Heart left ventricle (tissue), 13 donors: Measurements from ENCODE around the gene KIF1A.

Experiments used
- CTCF ChIP-seq, 12 donors: fragments of 200-600 bp; sonication (generic) in 4 of 12; IDR thresholded peaks; one replicate each; pipeline versions ENCODE4 v1.5.0 to v1.8.0; 2018 to 2022; ENCODE audit warnings: antibody characterized with exemption in 12 of 12, mild to moderate bottlenecking in 5 of 12
- POLR2A ChIP-seq, 2 donors: fragments of 450-650 bp; IDR thresholded peaks; one replicate each; pipeline ENCODE4 v1.6.1; 2017; ENCODE audit warnings: antibody characterized with exemption in 2 of 2, mild to moderate bottlenecking in 2 of 2, moderate library complexity in 2 of 2
- donor health status: ischemic (EF 13 %, LVEDD 7.1; RV severe dilation, severe dysfunction).
- donor health status: DM: no; HTN: yes; CAD: no.
- donor health status: DM: no; HTN: no; CAD: no.
- donor health status: ischemic (EF 25% LVEDD 6.9; RV normal size, moderate dysfunction).
- donor health status: ischemic (EF 25% LVEDD 5.7; RV mildly dilated, moderate dysfunction).
- donor health status: ischemic (EF 35%, LVEDD 5.7; RV mildly dilated, moderate dysfunction).
- donor health status: nonischemic (EF 11% LVEDD 7.7; RV severe dilation, severe dysfunction).
- donor health status: DM: yes; HTN: yes; CAD: no.
- donor health status: PGD.
- donor health status: ischemic (EF 29% LVEDD 5.4; RV normal size, mild dysfunction).
- donor health status: nonischemic (EF 23%, LVEDD 6.1; RV moderate dilation, normal function).

- TF ChIP-seq CTCF (IDR thresholded peaks at IDR 0.05) (no peak), POLR2A (IDR thresholded peaks at IDR 0.05) (no peak)
Observed at GRCh38 chr2:240727439-240727838, 92.6 kb downstream of the KIF1A start.
